PC-3 (cell line): ENCODE results near the gene PIMREG. TPM values are rescaled to one million over a fixed set of nuclear protein-coding genes. Genes with fewer than 3 reads are reported as not detected.

Experiments
- ATAC-seq: fragments of 200-7000 bp; cut with Tn5 transposase; 2 replicates; pipeline ENCODE4 v1.9.1; 2020; ENCODE audit warnings: mild to moderate bottlenecking, moderate library complexity
- BruUV-seq: library from RNA; stranded (reverse); fragments of 400-500 nt; replicated peaks from 2 replicates; lab custom pipeline; 2021; lab: Mats Ljungman, UMichigan
- CTCF ChIA-PET: fragments of 300-600 bp; sonication (Branson Sonifier 250); formaldehyde crosslinking; loops from one replicate; lab custom pipeline; 2022; ENCODE audit warnings: antibody characterized with exemption; lab: Charles Lee
- POLR2A ChIA-PET: fragments of 300-600 bp; sonication (Branson Sonifier 250); formaldehyde crosslinking; loops from one replicate; lab custom pipeline; 2022; ENCODE audit warnings: antibody characterized with exemption; ENCODE audit not compliant: unreplicated experiment; lab: Charles Lee
- DNase-seq: peaks from one replicate; pipeline ENCODE4 v3.0.0-alpha.2; 2015
- H2AFZ ChIP-seq: fragments of 300-600 bp; sonication (generic); 2 replicates; pipeline ENCODE4 v1.6.0; 2016; ENCODE audit warnings: antibody characterized with exemption, low read length
- H3F3A ChIP-seq: fragments of 300-600 bp; sonication (generic); one replicate; pipeline ENCODE4 v1.6.0; 2017; ENCODE audit warnings: antibody characterized with exemption, low read length, control low read depth, mild to moderate bottlenecking; ENCODE audit not compliant: unreplicated experiment
- H3K27ac ChIP-seq: fragments of 300-600 bp; sonication (generic); 2 replicates; pipeline ENCODE4 v1.5.1; 2016; ENCODE audit warnings: mild to moderate bottlenecking, low read length
- H3K27me3 ChIP-seq: fragments of 300-600 bp; sonication (generic); 2 replicates; pipeline ENCODE4 v1.6.1; 2016; ENCODE audit warnings: low read length, mixed read lengths
- H3K36me3 ChIP-seq: fragments of 300-600 bp; sonication (generic); 2 replicates; pipeline ENCODE4 v1.6.1; 2016; ENCODE audit warnings: low read depth, mixed run types, low read length, mixed read lengths
- H3K4me1 ChIP-seq: fragments of 300-600 bp; sonication (generic); 2 replicates; pipeline ENCODE4 v1.5.1; 2016; ENCODE audit warnings: low read length; ENCODE audit not compliant: insufficient read depth
- H3K4me2 ChIP-seq: fragments of 300-600 bp; sonication (generic); 2 replicates; pipeline ENCODE4 v1.6.0; 2016; ENCODE audit warnings: low read length
- H3K4me3 ChIP-seq: fragments of 300-600 bp; sonication (generic); 2 replicates; pipeline ENCODE4 v1.5.1; 2016; ENCODE audit warnings: mild to moderate bottlenecking, low read length, mixed read lengths
- H3K79me2 ChIP-seq: fragments of 300-600 bp; sonication (generic); 2 replicates; pipeline ENCODE4 v1.6.1; 2017; ENCODE audit warnings: low read length, mixed read lengths
- H3K9ac ChIP-seq: fragments of 300-600 bp; sonication (generic); 2 replicates; pipeline ENCODE4 v1.6.0; 2016; ENCODE audit warnings: mild to moderate bottlenecking, low read length
- H3K9me2 ChIP-seq: fragments of 300-600 bp; sonication (generic); replicated peaks from 2 replicates; pipeline ENCODE4 v1.6.1; 2016; ENCODE audit warnings: mixed run types, low read length, mixed read lengths
- H3K9me3 ChIP-seq: fragments of 300-600 bp; sonication (generic); 2 replicates; pipeline ENCODE4 v1.6.1; 2016; ENCODE audit warnings: low read length, mixed read lengths
- H4K20me1 ChIP-seq: fragments of 300-600 bp; sonication (generic); 2 replicates; pipeline ENCODE4 v1.6.1; 2016; ENCODE audit warnings: low read length, mixed read lengths
- EZH2 ChIP-seq: fragments of 300-600 bp; sonication (generic); IDR thresholded peaks from one replicate; pipeline ENCODE4 v1.6.1; 2017; ENCODE audit warnings: antibody characterized with exemption, mild to moderate bottlenecking, low read length; ENCODE audit not compliant: unreplicated experiment
- EZH2phosphoT487 ChIP-seq: fragments of 300-600 bp; sonication (generic); IDR thresholded peaks from 2 replicates; pipeline ENCODE4 v1.6.1; 2018; ENCODE audit warnings: mild to moderate bottlenecking, antibody characterized with exemption, low read length, borderline replicate concordance
- intact Hi-C: fragments of 100-400 bp; cut with micrococcal nuclease; formaldehyde crosslinking; loops from 2 replicates; pipeline ENCODE4 v1.9.0; 2023
- total RNA-seq: library from RNA; depleted of rRNA; stranded (reverse); fragments of >200 nt; gene quantifications from 2 replicates; pipeline ENCODE4 v1.2.3, GENCODE V29; 2014
- TF ChIP-seq, protein P1 (sequence below): fragments of 300-600 bp; sonication (generic); conservative IDR thresholded peaks from 2 replicates; pipeline ENCODE4 v1.5.1; 2017; ENCODE audit warnings: antibody characterized with exemption, low read depth, mild to moderate bottlenecking, low read length

The PIMREG gene
- total RNA-seq, 1 experiment from 2014 or later: 67.6 TPM

DNA sequence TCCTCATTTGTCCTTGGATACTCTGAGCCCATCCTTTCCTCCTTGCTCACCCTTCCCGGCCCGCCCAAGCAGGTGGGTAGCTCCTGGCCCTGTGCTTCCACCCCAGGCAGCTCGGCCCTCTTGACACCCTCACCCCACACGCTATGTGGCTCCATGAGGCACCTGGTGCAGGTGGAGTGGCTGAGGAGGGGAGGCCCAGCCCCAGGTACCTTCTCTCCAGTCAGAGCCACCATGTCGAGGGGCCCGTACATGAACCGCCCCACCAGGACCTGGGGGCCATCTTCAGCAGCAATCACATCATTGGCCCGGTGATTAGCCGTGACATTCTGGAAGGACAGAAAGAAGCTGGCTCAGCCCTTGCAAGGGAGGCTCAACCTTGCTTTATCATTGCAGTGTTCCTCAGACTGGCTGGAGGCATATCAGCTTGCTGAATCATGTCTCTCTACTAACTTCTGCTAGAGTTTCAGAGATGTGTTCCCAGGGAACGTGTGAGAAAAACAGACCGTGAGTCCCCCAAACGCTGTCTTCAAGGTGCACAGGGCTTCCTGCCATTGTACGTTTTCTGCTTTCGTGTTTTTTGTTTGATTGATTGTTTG lies 20.3 kb downstream of the PIMREG start:
- BruUV-seq: no TSS peak
- CTCF ChIA-PET: no interaction called here

DNA sequence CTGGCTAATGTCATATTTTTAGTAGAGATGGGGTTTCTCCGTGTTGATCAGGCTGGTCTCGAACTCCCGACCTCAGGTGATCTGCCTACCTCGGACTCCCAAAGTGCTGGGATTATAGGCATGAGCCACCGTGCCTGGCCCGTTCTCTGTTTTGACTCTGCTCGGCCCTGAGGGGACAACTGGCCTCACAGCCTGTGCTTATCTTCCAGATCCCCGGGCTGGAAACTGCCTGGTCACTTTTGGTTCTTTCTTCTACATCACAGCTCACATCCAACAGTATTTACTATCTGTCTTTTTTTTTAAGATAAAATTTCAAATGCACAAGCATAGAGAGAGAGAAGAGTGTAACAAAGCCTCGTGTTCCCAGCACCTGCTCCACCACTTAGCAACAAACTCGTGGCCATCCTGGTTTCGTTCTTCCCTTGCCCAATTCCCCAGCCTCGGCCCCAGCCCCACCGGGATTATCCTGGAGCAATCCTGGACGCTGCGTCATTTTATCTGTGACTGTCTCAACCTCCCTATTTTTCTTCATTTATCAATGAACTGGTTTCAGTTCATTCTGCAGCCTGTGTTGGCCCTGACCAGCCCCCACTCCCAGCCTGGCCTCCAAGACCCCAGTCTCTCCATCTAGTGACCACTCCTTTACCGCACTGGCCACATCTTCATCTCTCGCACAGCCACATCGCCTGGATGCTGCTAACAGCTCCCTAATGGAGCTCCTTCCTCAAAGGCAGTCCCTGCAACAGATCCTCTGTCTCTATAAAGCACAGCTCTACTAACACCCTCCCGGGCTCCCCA lies 21.1 kb downstream of the PIMREG start:
- H3K9ac ChIP-seq: no peak overlapping the region
- CTCF ChIA-PET: no interaction called here
- no TSS peak for BruUV-seq

More for the DNA sequence above, 20.3 kb downstream of the PIMREG start:
- H3K4me3 ChIP-seq: no peak overlapping the region
- H3K4me2 ChIP-seq: no peak overlapping the region
- H3K79me2 ChIP-seq: no peaks in the 10 kb centered on the region
- POLR2A ChIA-PET: no interaction called here
- ATAC-seq (no peak), DNase-seq (no peak)
- H3F3A ChIP-seq: no peaks in the 10 kb centered on the region
- no peaks in the 10 kb centered on the region for H3K4me1 ChIP-seq
- no peak overlapping the region for H3K9ac ChIP-seq
- H3K36me3 ChIP-seq: no peaks in the 10 kb centered on the region; the same call in 1 of the 2 replicates
- H3K9me3 ChIP-seq: no peaks in the 10 kb centered on the region
- H3K27ac ChIP-seq: no peak overlapping the region
- intact Hi-C loops: no loop called here
- TF ChIP-seq EZH2phosphoT487 (no peak), EZH2 (no peak)
- TF ChIP-seq, protein P1, sequence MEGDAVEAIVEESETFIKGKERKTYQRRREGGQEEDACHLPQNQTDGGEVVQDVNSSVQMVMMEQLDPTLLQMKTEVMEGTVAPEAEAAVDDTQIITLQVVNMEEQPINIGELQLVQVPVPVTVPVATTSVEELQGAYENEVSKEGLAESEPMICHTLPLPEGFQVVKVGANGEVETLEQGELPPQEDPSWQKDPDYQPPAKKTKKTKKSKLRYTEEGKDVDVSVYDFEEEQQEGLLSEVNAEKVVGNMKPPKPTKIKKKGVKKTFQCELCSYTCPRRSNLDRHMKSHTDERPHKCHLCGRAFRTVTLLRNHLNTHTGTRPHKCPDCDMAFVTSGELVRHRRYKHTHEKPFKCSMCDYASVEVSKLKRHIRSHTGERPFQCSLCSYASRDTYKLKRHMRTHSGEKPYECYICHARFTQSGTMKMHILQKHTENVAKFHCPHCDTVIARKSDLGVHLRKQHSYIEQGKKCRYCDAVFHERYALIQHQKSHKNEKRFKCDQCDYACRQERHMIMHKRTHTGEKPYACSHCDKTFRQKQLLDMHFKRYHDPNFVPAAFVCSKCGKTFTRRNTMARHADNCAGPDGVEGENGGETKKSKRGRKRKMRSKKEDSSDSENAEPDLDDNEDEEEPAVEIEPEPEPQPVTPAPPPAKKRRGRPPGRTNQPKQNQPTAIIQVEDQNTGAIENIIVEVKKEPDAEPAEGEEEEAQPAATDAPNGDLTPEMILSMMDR: no peak
- H3K9me2 ChIP-seq: no peaks in the 10 kb centered on the region
- H2AFZ ChIP-seq: no peak overlapping the region
- H4K20me1 ChIP-seq: no peaks in the 10 kb centered on the region
- no peaks in the 10 kb centered on the region for H3K27me3 ChIP-seq

More for the DNA sequence above, 21.1 kb downstream of the PIMREG start:
- Histone ChIP-seq H3K4me3 (no peak overlapping the region), H3F3A (no peaks in the 10 kb centered on the region), H3K79me2 (no peaks in the 10 kb centered on the region), H3K27me3 (no peaks in the 10 kb centered on the region), H3K4me1 (no peaks in the 10 kb centered on the region), H3K9me3 (no peaks in the 10 kb centered on the region), H3K4me2 (no peak overlapping the region), H3K27ac (no peak overlapping the region), H3K36me3 (no peaks in the 10 kb centered on the region; the same call in 1 of the 2 replicates), H2AFZ (no peak overlapping the region), H4K20me1 (no peaks in the 10 kb centered on the region), H3K9me2 (no peaks in the 10 kb centered on the region)
- DNase-seq (no peak), ATAC-seq (no peak)
- intact Hi-C loops: no loop called here
- TF ChIP-seq, protein P1: no peak
- no peak for TF ChIP-seq EZH2
- no peak for TF ChIP-seq EZH2phosphoT487
- POLR2A ChIA-PET: no interaction called here
